Measurements from ENCODE around the gene PHOSPHO2. TPM values are rescaled to one million over a fixed set of nuclear protein-coding genes. Genes with fewer than 3 reads are reported as not detected.

PHOSPHO2 gene

DNA sequence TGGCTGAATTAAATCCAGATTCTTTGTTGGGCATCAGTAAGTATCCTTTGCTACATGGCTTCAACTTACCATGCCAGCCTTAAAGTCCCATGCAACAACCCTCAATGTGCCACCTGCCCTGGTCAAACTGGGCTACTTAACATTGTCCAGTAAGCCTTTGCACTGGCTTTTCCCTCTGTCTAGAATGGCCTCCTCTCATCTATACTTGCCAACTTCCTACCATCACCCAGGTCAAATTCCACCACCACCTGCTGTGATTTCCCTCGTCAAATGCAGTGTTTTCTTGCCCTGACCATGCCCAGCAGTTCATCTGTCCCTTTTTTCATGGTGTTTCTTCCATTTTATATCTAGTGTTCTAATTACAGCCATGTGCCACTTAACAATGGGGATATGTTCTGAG lies 45.1 kb downstream of the PHOSPHO2 start:
- Histone ChIP-seq H3K4me2 (ENCODE audit: low read length) (no peak overlapping the region), H3K9me3 (replicated peaks; ENCODE audit: low read length) (no peaks in the 10 kb centered on the region), H3K4me1 (ENCODE audit: control insufficient read depth, insufficient read depth, low read length) (peaks cover 5% of the 10 kb centered on the region), H3K27me3 (ENCODE audit: control insufficient read depth, insufficient read depth, low read length) (no peaks in the 10 kb centered on the region), H3K4me3 (ENCODE audit: low read length) (no peak overlapping the region), H3K36me3 (ENCODE audit: insufficient read depth, low read length) (no peaks in the 10 kb centered on the region), H3K9ac (ENCODE audit: low read depth, low read length) (no peak overlapping the region)

DNA sequence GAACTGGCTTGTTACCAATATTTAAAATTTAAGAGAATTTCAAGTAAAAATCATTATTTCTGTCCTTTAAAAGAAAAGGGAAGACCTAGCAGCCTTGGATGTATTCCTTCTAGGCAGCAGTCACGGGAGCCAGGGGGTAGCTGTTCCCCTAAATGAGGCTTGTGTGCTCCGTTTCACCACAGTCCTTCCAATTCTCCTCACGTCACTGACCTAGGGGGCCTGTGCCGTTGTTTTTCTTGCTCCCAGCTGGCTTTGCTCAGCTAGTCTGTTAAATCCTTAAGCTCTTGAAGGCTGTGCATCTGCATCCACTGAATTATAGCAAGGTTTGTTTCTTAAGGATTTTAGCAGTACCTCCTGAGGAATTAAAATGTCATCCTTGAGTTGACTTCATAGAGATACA lies 49.3 kb downstream of the PHOSPHO2 start:
- Histone ChIP-seq H3K4me3 (ENCODE audit: low read length) (no peak overlapping the region), H3K4me2 (ENCODE audit: low read length) (no peak overlapping the region), H3K9me3 (replicated peaks; ENCODE audit: low read length) (no peaks in the 10 kb centered on the region), H3K4me1 (ENCODE audit: control insufficient read depth, insufficient read depth, low read length) (no peaks in the 10 kb centered on the region), H3K9ac (ENCODE audit: low read depth, low read length) (no peak overlapping the region), H3K36me3 (ENCODE audit: insufficient read depth, low read length) (no peaks in the 10 kb centered on the region), H3K27me3 (ENCODE audit: control insufficient read depth, insufficient read depth, low read length) (no peaks in the 10 kb centered on the region)

DNA sequence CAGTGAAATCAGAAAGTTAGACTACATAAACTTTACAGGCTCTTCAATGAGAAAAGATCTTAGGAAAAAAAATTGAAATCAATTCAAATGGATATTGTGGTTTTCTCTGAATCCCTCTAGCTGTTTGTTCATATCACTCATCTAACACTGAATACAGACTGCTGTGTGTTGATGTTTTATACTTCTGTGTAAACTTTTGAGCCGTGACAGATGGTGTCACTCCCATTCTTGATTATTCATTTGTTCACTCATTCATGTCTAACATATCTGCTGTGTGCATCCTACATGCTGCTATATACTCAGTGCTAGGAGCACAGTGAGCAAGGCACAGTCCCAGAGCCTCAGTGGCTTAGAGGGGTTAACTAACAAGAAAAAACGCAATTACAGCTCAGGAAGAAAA lies 52.0 kb downstream of the PHOSPHO2 start:
- H3K9me3 ChIP-seq (replicated peaks; ENCODE audit: low read length), result no peaks in the 10 kb centered on the region
- H3K27me3 ChIP-seq (ENCODE audit: control insufficient read depth, insufficient read depth, low read length), result no peaks in the 10 kb centered on the region
- H3K36me3 ChIP-seq (ENCODE audit: insufficient read depth, low read length), result no peaks in the 10 kb centered on the region
- no peak overlapping the region for H3K9ac ChIP-seq (ENCODE audit: low read depth, low read length)
- H3K4me1 ChIP-seq (ENCODE audit: control insufficient read depth, insufficient read depth, low read length), result no peaks in the 10 kb centered on the region
- H3K4me2 ChIP-seq (ENCODE audit: low read length), result no peak overlapping the region
- no peak overlapping the region for H3K4me3 ChIP-seq (ENCODE audit: low read length)

DNA sequence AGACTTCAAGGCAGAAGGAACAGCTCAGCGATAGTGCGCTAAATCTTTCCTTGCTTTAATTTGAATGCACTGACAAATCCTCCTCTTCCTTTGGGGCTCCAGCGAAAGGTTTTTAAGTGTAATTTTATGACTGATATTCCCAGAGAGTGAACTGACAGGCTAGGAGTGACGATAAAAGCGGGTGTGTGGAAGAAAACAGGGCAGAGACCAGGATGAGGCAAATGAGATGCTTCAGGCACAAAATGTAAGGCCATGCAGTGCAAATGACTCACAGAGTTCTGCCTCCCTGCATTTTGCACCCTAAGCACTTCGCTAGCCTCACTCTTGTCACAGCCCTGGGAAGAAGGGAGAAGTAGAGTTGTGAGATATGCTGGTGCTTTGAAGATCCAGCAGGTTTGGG lies 54.0 kb downstream of the PHOSPHO2 start:
- Histone ChIP-seq H3K36me3 (ENCODE audit: insufficient read depth, low read length) (no peaks in the 10 kb centered on the region), H3K9me3 (replicated peaks; ENCODE audit: low read length) (no peaks in the 10 kb centered on the region), H3K4me1 (ENCODE audit: control insufficient read depth, insufficient read depth, low read length) (no peaks in the 10 kb centered on the region), H3K9ac (ENCODE audit: low read depth, low read length) (no peak overlapping the region), H3K4me2 (ENCODE audit: low read length) (no peak overlapping the region), H3K4me3 (ENCODE audit: low read length) (no peak overlapping the region), H3K27me3 (ENCODE audit: control insufficient read depth, insufficient read depth, low read length) (no peaks in the 10 kb centered on the region)

Small RNA genes lying within 50 kb of the gene (small RNA-seq; reads per million reads assigned to genes)
- not detected for gene RF00432
